ENCODE data around the gene MICU1. TPM values are rescaled to one million over a fixed set of nuclear protein-coding genes. Genes with fewer than 3 reads are reported as not detected.

Gene MICU1
- polyA plus RNA-seq, 1 donor = 54.6 TPM

DNA sequence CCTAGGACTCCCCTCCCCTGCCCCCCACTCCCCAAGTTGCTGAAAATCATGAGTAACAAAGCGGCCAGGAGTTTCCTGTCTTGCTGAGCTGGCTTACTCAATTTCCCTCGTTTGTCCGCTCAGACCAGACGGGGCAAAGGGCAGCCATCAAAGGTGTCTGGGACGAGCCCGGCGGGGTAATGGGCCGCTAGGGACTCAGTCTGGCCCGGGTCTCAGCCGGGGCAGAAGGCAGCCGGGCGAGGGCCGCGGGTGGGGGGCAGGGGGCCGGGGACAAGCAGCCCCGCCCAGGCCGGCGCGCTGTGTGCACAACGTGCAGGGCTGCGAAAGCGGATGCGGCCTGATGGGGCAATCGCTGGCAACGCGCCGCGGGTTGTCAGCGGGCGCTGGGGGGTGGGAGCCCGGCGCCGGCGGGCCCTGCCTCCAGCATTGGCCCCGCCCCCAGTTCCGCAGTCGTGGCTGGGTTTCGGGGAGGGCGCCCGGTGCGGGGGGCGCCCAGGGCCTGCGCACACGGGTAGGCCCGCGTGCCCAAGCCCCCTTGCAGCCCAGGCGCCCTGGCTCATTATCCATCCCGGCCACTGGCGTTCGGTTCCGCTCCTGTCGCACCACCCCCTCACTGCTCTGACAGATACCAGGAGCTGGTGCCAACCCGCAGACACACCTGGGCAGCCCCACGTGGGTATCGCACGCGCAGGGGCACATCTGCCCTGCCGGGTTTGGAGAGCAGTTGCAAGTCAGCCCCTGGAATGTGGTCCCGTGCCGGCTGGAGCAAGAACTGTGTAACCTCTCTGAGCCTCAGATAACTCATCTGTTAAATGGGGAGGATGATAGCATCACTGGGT, 306.2 kb downstream of the MICU1 start:
- no CpG with 5 or more reads among the region's 60 CpGs for WGBS (ENCODE audit: insufficient coverage, low lambda C conversion rate)
- Histone ChIP-seq H3K4me3 (ENCODE audit: low read length) (peak overlapping the region; percentile 47), H3K9me3 (ENCODE audit: control insufficient read depth, low read depth, low read length) (no peaks in the 10 kb centered on the region), H3K27ac (ENCODE audit: low read length) (peak overlapping the region; percentile 75), H3K36me3 (ENCODE audit: control insufficient read depth, insufficient read depth, low read length) (no peaks in the 10 kb centered on the region), H3K4me1 (ENCODE audit: control insufficient read depth, insufficient read depth, low read length) (peaks cover 45% of the 10 kb centered on the region), H3K27me3 (ENCODE audit: control insufficient read depth, insufficient read depth, low read length) (no peaks in the 10 kb centered on the region)
- peak; percentile 87 to 92 for DNase-seq

DNA sequence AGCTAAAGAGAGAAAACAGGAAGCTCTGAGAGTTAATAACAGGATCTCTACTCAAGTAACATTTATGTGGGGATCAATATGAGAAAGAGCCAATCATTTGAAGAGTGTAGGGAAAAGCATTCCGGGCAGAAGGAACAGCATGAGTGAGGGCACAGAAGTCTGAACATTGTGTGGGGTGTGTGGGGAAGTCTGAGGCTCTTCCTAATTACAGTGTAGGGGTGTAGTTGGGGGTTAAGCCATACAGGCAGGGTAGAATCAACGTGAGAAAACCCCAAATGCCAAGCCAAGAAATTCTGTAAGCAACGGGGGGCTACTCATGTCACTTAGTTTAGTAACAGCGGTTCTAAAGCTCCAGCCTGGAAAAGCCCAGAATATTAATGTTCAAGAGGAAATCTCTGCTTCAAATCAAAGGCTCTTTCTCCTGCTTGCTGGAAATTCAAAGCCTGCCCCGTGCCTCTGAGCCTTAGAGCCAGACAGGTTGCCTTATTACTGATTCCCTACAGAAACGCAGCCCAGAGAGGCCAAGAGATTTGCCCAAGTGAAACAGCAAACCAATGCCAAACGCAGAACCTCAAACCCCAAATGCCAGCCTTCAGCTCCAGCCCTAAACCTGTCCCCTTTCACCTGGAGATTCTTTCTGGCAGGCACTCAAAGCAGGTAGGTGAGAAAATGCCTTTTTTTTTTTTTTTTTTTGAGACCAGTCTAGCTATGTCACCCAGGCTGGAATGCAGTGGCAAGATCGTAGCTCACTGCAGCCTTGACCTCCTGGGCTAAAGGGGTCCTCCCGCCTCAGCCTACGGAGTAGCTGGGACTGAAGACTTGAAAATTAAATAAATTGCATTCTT, 307.2 kb downstream of the MICU1 start:
- H3K4me3 ChIP-seq (ENCODE audit: low read length) = no peak overlapping the region
- 100% methylated on average over 1 of the region's 10 CpGs for WGBS (ENCODE audit: insufficient coverage, low lambda C conversion rate)
- DNase-seq = no peak
- no peaks in the 10 kb centered on the region for H3K9me3 ChIP-seq (ENCODE audit: control insufficient read depth, low read depth, low read length)
- H3K4me1 ChIP-seq (ENCODE audit: control insufficient read depth, insufficient read depth, low read length) = peaks cover 45% of the 10 kb centered on the region
- peak overlapping the region; percentile 34 for H3K27ac ChIP-seq (ENCODE audit: low read length)
- no peaks in the 10 kb centered on the region for H3K36me3 ChIP-seq (ENCODE audit: control insufficient read depth, insufficient read depth, low read length)
- H3K27me3 ChIP-seq (ENCODE audit: control insufficient read depth, insufficient read depth, low read length) = no peaks in the 10 kb centered on the region

Other genes starting within 250 kb of the MICU1 start
- 41.6 TPM for gene MCU, start 66.1 kb upstream of the MICU1 start, polyA plus RNA-seq

All from large intestine (tissue), 3 donors.